Cardiac fibroblast (primary cell): ENCODE measurements around the gene MSANTD3.
"Not testable (repeated sequence)": the region's sequence is repeated elsewhere in the genome, so short reads cannot be mapped to it uniquely, and the experiment has no call there.

ENCODE experiments used
- DNase-seq, 2 donors: peaks; one replicate each; pipeline versions ENCODE4 v3.0.0 to v3.0.0-alpha.2; 2010; ENCODE audit warnings: low read depth in 2 of 2
- H3K4me3 ChIP-seq, 2 donors: replicated peaks in 1 of 2; 1 replicate in 1 of 2; 2 replicates in 1 of 2; pipeline ENCODE4 v1.5.1; 2011; ENCODE audit warnings: low read depth in 2 of 2, low read length in 2 of 2, mild to moderate bottlenecking in 2 of 2, moderate library complexity in 1 of 2
- CTCF ChIP-seq: IDR thresholded peaks from one replicate; pipeline ENCODE4 v1.5.1; 2011; ENCODE audit warnings: low read depth, mild to moderate bottlenecking, low read length, inconsistent platforms

Gene MSANTD3

GRCh38 chr9:100440071-100440470 lies 13.1 kb downstream of the MSANTD3 start:
- H3K4me3 ChIP-seq = no peak overlapping the region
- TF ChIP-seq CTCF = no peak
- DNase-seq = peak; percentile 38 to 74

- DNase-seq, H3K4me3 ChIP-seq: not testable (repeated sequence)
These were observed 13.5 kb downstream of the MSANTD3 start for GRCh38 chr9:100440487-100440886.

GRCh38 chr9:100441911-100442361 lies 15.0 kb downstream of the MSANTD3 start:
- H3K4me3 ChIP-seq = no peak overlapping the region
- no peak for TF ChIP-seq CTCF
- no peak for DNase-seq

- H3K4me3 ChIP-seq = no peak overlapping the region
- no peak for TF ChIP-seq CTCF
- DNase-seq = peak in 1 of 2 donors; percentile 32
These were observed 17.1 kb downstream of the MSANTD3 start for GRCh38 chr9:100443781-100444768.

GRCh38 chr9:100445161-100445902 lies 18.4 kb downstream of the MSANTD3 start:
- DNase-seq = no peak
- TF ChIP-seq CTCF = no peak
- H3K4me3 ChIP-seq = no peak overlapping the region

GRCh38 chr9:100445903-100446549 lies 19.1 kb downstream of the MSANTD3 start:
- no peak overlapping the region for H3K4me3 ChIP-seq
- no peak for TF ChIP-seq CTCF
- DNase-seq = no peak
